HUES48 (cell line): Measurements from ENCODE around the gene BTBD19.
A peak's percentile ranks its signal among the peaks of the same experiment; 100 is the strongest.
"Not testable (repeated sequence)": the region's sequence is repeated elsewhere in the genome, so short reads cannot be mapped to it uniquely, and the experiment has no call there.

Experiments
- H3K27ac ChIP-seq: one replicate; pipeline ENCODE4 v1.7.0; 2013; ENCODE audit warnings: low read depth, low read length, inconsistent platforms
- H3K27me3 ChIP-seq: 2 replicates; pipeline ENCODE4 v1.6.1; 2013; ENCODE audit warnings: mild to moderate bottlenecking, low read length; ENCODE audit not compliant: control insufficient read depth, insufficient read depth
- H3K36me3 ChIP-seq: 2 replicates; pipeline ENCODE4 v1.6.1; 2013; ENCODE audit warnings: low read length; ENCODE audit not compliant: control insufficient read depth, insufficient read depth
- H3K4me1 ChIP-seq: 2 replicates; pipeline ENCODE4 v1.6.1; 2013; ENCODE audit warnings: mild to moderate bottlenecking, low read length; ENCODE audit not compliant: control insufficient read depth, insufficient read depth
- H3K4me3 ChIP-seq: 2 replicates; pipeline ENCODE4 v1.5.1; 2013; ENCODE audit warnings: mild to moderate bottlenecking, low read depth, low read length
- H3K9ac ChIP-seq: 2 replicates; pipeline ENCODE4 v1.6.1; 2013; ENCODE audit warnings: mild to moderate bottlenecking, low read depth, low read length, moderate library complexity
- H3K9me3 ChIP-seq: 2 replicates; pipeline ENCODE4 v1.6.1; 2013; ENCODE audit warnings: low read length; ENCODE audit not compliant: control insufficient read depth, insufficient read depth

Gene BTBD19

DNA sequence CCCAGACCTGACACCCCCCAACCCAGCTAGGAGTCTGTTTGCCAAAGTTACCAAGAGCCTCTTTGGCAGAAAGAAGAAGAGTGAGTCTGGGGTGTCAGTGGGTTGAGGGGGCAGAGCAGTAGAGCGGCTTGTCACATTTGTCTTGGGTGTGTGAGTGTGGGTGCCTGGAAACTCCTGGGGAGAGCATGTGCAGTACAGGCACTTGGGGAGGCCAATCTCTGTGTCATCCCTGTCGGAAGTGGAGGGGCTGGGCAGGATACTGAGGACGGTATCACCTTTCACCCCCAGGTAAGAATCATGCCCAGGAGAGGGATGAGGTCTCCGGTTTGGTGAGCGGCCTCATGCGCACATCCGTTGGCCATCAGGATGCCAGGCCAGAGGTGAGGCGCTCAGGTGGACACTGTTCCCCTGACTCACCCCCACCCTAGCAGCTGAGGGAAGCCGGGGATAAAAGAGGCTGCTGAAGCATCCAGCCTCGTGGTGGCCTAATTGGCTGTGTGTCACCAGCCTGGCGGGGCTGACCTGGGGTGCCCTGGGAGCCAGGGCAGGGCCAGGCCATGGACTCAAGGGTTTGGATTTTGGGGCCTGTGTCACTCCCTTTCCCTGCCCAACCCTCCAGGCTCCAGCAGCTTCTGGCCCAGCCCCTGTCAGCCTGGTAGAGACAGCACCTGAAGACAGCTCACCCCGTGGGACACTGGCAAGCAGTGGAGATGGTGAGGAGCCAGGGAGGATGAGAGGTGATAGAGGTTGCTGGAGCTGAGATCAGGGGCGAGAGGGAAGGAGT is 4.8 kb upstream of the BTBD19 start:
- no peak overlapping the region for H3K4me3 ChIP-seq
- H3K9me3 ChIP-seq: no peaks in the 10 kb centered on the region
- no peak overlapping the region for H3K9ac ChIP-seq
- H3K36me3 ChIP-seq: peaks cover 40% of the 10 kb centered on the region
- H3K27ac ChIP-seq: no peak overlapping the region
- H3K4me1 ChIP-seq: peaks cover 19% of the 10 kb centered on the region
- H3K27me3 ChIP-seq: peaks cover 4% of the 10 kb centered on the region

- Histone ChIP-seq H3K9ac (no peak overlapping the region), H3K9me3 (no peaks in the 10 kb centered on the region)
Observed at GRCh38 chr1:44805311-44806024, 2.9 kb upstream of the BTBD19 start.

DNA sequence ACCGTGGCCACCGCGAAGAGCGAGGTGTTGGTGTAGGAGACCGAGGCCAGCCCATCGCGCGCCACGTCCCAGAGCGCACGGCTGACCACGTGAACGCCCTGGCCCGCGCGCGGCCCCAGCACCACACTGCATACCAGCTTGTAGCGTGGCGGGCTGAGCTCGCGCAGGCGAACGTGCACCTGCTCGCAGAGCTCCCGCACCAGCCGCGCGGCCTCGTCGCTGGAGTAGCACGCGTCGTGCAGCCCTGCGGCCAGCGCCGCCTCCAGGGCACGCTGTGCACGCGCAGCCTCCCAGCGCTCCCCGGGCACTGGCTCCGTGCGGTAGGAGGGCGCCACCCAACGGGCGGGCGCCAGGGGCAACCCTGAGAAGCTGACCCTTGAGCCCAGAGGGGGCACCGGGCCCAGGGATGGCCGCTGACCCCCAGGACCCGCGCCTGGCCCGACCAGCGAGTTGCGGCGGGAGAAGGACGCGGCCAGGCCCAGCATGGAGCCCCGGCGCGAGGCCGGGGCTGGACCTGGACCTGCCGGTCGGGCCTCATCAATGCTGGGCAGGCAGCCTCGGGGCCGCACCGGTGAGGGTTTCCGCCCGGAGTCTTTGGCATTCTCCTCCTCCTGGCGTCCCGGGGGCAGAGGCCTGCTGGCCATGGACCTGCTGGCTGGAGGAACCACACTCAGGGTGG is 2.2 kb upstream of the BTBD19 start:
- no peak overlapping the region for H3K4me3 ChIP-seq
- H3K27ac ChIP-seq: peak overlapping the region; percentile 98

More at GRCh38 chr1:44805311-44806024, 2.9 kb upstream of the BTBD19 start:
- Histone ChIP-seq H3K27me3 (peaks cover 4% of the 10 kb centered on the region), H3K36me3 (peaks cover 40% of the 10 kb centered on the region), H3K4me3 (no peak overlapping the region), H3K4me1 (peaks cover 33% of the 10 kb centered on the region), H3K27ac (no peak overlapping the region)

DNA sequence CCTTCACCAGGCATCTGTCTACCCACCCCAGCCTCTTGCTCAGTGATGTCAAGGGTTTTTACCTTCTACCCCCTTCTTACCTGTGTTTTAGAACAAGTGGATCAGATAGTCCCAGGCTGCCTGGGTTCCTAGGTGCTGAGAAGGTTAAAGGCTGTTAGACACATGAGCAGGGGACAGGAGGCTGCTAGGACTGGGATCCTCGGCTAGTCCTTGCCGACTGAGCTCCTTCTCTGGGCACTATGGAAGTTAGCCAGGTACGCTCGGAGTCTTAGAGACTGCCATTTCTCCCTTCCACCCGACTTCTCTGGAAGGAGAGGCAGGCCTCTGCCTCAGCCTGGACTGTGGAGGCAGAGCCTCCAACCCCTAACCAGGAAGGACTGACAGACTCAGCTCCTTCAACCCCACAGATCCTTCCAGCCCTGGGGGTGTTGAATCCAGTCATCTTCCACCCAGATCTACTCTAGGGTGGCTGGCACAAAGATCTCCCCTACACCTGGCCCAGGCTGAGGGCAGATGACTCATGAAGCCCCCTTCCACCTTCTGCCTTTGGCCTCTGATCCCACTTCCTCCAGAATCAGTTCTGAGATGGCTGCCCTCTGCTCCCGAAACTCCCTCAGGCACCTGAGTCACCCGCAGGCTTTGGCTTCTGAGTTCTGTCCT is 1.5 kb upstream of the BTBD19 start, which contains the start of gene DYNLT4:
Gene DYNLT4 (minus strand): TSS at position 648 of the 660 bp plus-strand sequence. CDS start 683 bp downstream, outside the sequence.
- no peaks in the 10 kb centered on the region for H3K9me3 ChIP-seq
- H3K36me3 ChIP-seq: peaks cover 39% of the 10 kb centered on the region
- peaks cover 33% of the 10 kb centered on the region for H3K4me1 ChIP-seq
- H3K27me3 ChIP-seq: no peaks in the 10 kb centered on the region
- peak within 1 kb of the TSS; percentile 98 for H3K27ac ChIP-seq
- H3K4me3 ChIP-seq: no peak within 1 kb of the TSS
- peak within 1 kb of the TSS; percentile 67 for H3K9ac ChIP-seq

More for the DNA sequence above, 2.2 kb upstream of the BTBD19 start:
- no peak overlapping the region for H3K9ac ChIP-seq
- H3K4me1 ChIP-seq: peaks cover 33% of the 10 kb centered on the region
- H3K36me3 ChIP-seq: peaks cover 40% of the 10 kb centered on the region
- no peaks in the 10 kb centered on the region for H3K27me3 ChIP-seq
- no peaks in the 10 kb centered on the region for H3K9me3 ChIP-seq

GRCh38 chr1:44807364-44808062 is 810 bp upstream of the BTBD19 start:
- Histone ChIP-seq H3K36me3 (peaks cover 33% of the 10 kb centered on the region), H3K27me3 (no peaks in the 10 kb centered on the region), H3K9me3 (no peaks in the 10 kb centered on the region), H3K27ac (peak overlapping the region; percentile 98), H3K4me1 (peaks cover 33% of the 10 kb centered on the region), H3K4me3 (no peak overlapping the region), H3K9ac (peak overlapping the region; percentile 67)

GRCh38 chr1:44808938-44809917 is 905 bp downstream of the BTBD19 start:
- no peak overlapping the region for H3K4me3 ChIP-seq
- peaks cover 40% of the 10 kb centered on the region for H3K4me1 ChIP-seq
- peak overlapping the region; percentile 98 for H3K27ac ChIP-seq
- peaks cover 17% of the 10 kb centered on the region for H3K36me3 ChIP-seq
- H3K27me3 ChIP-seq: 0 out of 2 replicates have a peak, but pooled peaks cover 4% of the 10 kb centered on the region
- no peak overlapping the region for H3K9ac ChIP-seq
- no peaks in the 10 kb centered on the region for H3K9me3 ChIP-seq

DNA sequence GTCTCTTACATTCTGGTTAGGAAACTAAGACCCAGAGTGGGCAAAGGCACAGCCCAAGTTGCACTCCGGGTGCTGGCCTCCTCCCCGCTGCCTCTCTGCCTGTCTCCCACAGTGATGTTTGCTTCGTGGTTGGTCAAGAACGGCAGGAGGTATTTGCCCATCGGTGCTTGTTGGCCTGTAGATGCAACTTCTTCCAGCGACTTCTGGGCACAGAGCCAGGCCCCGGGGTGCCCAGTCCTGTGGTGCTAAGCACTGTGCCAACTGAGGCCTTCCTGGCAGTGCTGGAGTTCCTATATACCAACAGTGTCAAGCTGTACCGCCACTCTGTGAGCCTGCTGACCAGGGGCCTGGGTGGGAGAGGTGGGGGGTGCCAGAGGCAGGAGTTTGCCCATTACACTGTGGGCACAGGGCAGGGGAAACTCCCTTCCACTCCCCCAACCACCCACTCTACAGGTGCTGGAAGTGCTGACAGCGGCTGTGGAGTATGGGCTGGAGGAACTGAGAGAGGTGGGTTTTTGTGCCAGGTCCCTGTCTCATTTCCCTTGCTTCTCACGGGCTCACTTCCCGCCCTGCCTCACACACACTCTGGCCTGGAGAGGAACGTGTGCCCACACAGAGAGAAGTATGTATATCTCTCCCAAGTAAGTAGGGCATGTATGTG is 1.9 kb downstream of the BTBD19 start:
- peaks cover 40% of the 10 kb centered on the region for H3K4me1 ChIP-seq
- no peak overlapping the region for H3K4me3 ChIP-seq
- H3K9ac ChIP-seq: no peak overlapping the region
- H3K36me3 ChIP-seq: peaks cover 13% of the 10 kb centered on the region
- H3K9me3 ChIP-seq: no peaks in the 10 kb centered on the region
- H3K27me3 ChIP-seq: 0 out of 2 replicates have a peak, but pooled peaks cover 4% of the 10 kb centered on the region
- H3K27ac ChIP-seq: no peak overlapping the region

DNA sequence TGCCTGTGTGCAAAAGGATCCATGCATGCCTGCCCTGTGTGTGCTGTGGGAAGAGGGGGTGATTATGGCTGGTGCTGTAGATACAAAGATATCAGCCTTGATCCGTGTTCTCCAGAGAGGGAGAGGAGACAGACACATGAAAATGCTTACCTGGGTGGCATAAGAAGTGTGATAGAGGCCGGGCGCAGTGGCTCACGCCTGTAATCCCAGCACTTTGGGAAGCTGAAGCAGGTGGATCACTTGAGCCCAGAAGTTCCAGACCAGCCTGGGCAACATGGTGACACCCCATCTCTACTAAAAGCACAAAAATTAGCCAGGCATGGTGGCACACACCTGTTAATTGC is 2.4 kb downstream of the BTBD19 start:
- not testable (repeated sequence) for H3K27ac ChIP-seq, H3K27me3 ChIP-seq, H3K9me3 ChIP-seq, H3K9ac ChIP-seq, H3K4me3 ChIP-seq
- peaks cover 40% of the 10 kb centered on the region for H3K4me1 ChIP-seq
- peaks cover 10% of the 10 kb centered on the region; the same call in 1 of the 2 replicates for H3K36me3 ChIP-seq

DNA sequence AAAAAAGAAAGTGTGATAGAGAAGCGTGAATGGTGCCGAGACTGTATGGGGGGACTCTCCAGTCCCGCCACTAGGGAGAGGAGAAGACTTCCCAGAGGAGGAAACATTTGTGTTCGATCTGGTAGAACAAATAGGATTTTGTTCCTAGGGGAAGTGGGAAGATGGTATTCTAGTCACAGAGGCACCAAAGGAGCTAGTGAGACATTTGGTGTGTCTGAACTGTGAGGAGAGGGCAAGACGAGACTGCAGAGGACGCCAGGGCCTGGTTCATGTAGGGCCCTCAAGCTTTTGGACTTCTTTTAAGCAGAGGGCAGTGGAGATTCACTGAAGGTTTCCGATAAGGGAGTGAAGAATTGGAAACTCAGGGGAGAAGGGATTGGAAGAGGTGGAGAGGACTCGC is 2.9 kb downstream of the BTBD19 start:
- no peak overlapping the region for H3K27ac ChIP-seq

More for the DNA sequence above, 2.9 kb downstream of the BTBD19 start:
- H3K9ac ChIP-seq: no peak overlapping the region
- peaks cover 40% of the 10 kb centered on the region for H3K4me1 ChIP-seq
- H3K36me3 ChIP-seq: peaks cover 7% of the 10 kb centered on the region; the same call in 1 of the 2 replicates
- no peak overlapping the region for H3K4me3 ChIP-seq
- no peaks in the 10 kb centered on the region for H3K9me3 ChIP-seq
- H3K27me3 ChIP-seq: 0 out of 2 replicates have a peak, but pooled peaks cover 4% of the 10 kb centered on the region
